ENCODE measurements around the gene SLC11A1. TPM values are rescaled to one million over a fixed set of nuclear protein-coding genes. Genes with fewer than 3 reads are reported as not detected.
A peak's percentile ranks its signal among the peaks of the same experiment; 100 is the strongest.

The SLC11A1 gene
- total and polyA plus RNA-seq, 3 donors from 2014 or later, result 2.8 to 32.3 (median 12.7) TPM

GRCh38 chr2:218368150-218368528 is 13.9 kb upstream of the SLC11A1 start:
- intact Hi-C loops (cut with DNase I; ENCODE audit: low total_unique reads), result no loop called here
- H3K4me1 ChIP-seq, result no peaks in the 10 kb centered on the region
- DNase-seq, result no peak
- no peaks in the 10 kb centered on the region for H3K27me3 ChIP-seq
- no peaks in the 10 kb centered on the region for H3K36me3 ChIP-seq (ENCODE audit: low read depth, missing control alignments)
- peak overlapping the region; percentile 53 to 65 for H3K4me3 ChIP-seq
- no peaks in the 10 kb centered on the region for H3K9me3 ChIP-seq
- WGBS, 2 donors, result 50 to 54% methylated on average over 18 to 21 of the region's 21 CpGs
- no peak for TF ChIP-seq POLR2A (IDR thresholded peaks at IDR 0.05)
- no peak for TF ChIP-seq CTCF (IDR thresholded peaks at IDR 0.05)
- H3K27ac ChIP-seq, result peak overlapping the region; percentile 93 to 94

- intact Hi-C loops (cut with DNase I; ENCODE audit: low total_unique reads), result no loop called here
- Histone ChIP-seq H3K36me3 (ENCODE audit: low read depth, missing control alignments) (no peaks in the 10 kb centered on the region), H3K4me1 (no peaks in the 10 kb centered on the region), H3K9me3 (no peaks in the 10 kb centered on the region), H3K27me3 (no peaks in the 10 kb centered on the region), H3K27ac (peak overlapping the region; percentile 93 to 94), H3K4me3 (peak overlapping the region; percentile 53 to 65)
- peak; percentile 61 for DNase-seq
- TF ChIP-seq CTCF (IDR thresholded peaks at IDR 0.05) (no peak), POLR2A (IDR thresholded peaks at IDR 0.05) (no peak)
- WGBS, 2 donors, result 17 to 20% methylated on average over 16 to 27 of the region's 27 CpGs
These were observed 13.4 kb upstream of the SLC11A1 start for GRCh38 chr2:218368621-218369153.

- H3K9me3 ChIP-seq, result no peaks in the 10 kb centered on the region
- DNase-seq, result no peak
- peak overlapping the region in 1 of 2 donors; percentile 94 for H3K27ac ChIP-seq
- no peak for TF ChIP-seq CTCF (IDR thresholded peaks at IDR 0.05)
- no peak for TF ChIP-seq POLR2A (IDR thresholded peaks at IDR 0.05)
- no peaks in the 10 kb centered on the region for H3K27me3 ChIP-seq
- H3K4me3 ChIP-seq, result no peak overlapping the region
- WGBS, 2 donors, result 37 to 48% methylated on average over 2 of the region's 2 CpGs
- H3K4me1 ChIP-seq, result no peaks in the 10 kb centered on the region
- H3K36me3 ChIP-seq (ENCODE audit: low read depth, missing control alignments), result no peaks in the 10 kb centered on the region
- intact Hi-C loops (cut with DNase I; ENCODE audit: low total_unique reads), result no loop called here
These were observed 12.7 kb upstream of the SLC11A1 start for GRCh38 chr2:218369330-218369729.

GRCh38 chr2:218370410-218371063 is 11.5 kb upstream of the SLC11A1 start:
- no peaks in the 10 kb centered on the region for H3K36me3 ChIP-seq (ENCODE audit: low read depth, missing control alignments)
- no peaks in the 10 kb centered on the region for H3K27me3 ChIP-seq
- intact Hi-C loops (cut with DNase I; ENCODE audit: low total_unique reads), result no loop called here
- DNase-seq, result peak; percentile 47
- H3K27ac ChIP-seq, result peak overlapping the region in 1 of 2 donors; percentile 94
- TF ChIP-seq CTCF (IDR thresholded peaks at IDR 0.05) (no peak), POLR2A (IDR thresholded peaks at IDR 0.05) (no peak)
- H3K4me3 ChIP-seq, result no peak overlapping the region
- 72 to 75% methylated on average over 11 of the region's 11 CpGs for WGBS, 2 donors
- H3K4me1 ChIP-seq, result no peaks in the 10 kb centered on the region
- H3K9me3 ChIP-seq, result no peaks in the 10 kb centered on the region

- Histone ChIP-seq H3K4me3 (no peak overlapping the region), H3K9me3 (no peaks in the 10 kb centered on the region), H3K27me3 (no peaks in the 10 kb centered on the region), H3K27ac (no peak overlapping the region), H3K36me3 (ENCODE audit: low read depth, missing control alignments) (no peaks in the 10 kb centered on the region), H3K4me1 (no peaks in the 10 kb centered on the region)
- intact Hi-C loops (cut with DNase I; ENCODE audit: low total_unique reads), result no loop called here
- TF ChIP-seq CTCF (IDR thresholded peaks at IDR 0.05), result no peak
- no peak for TF ChIP-seq POLR2A (IDR thresholded peaks at IDR 0.05)
- DNase-seq, result no peak
These were observed 10.1 kb upstream of the SLC11A1 start for GRCh38 chr2:218371983-218372350.
